HepG2 (cell line): ENCODE results near the gene MIS18A. TPM values are rescaled to one million over a fixed set of nuclear protein-coding genes. Genes with fewer than 3 reads are reported as not detected.

Experiments used
- ATAC-seq: fragments of 200-7000 bp; cut with Tn5 transposase; 3 replicates; pipeline ENCODE4 v1.9.1; 2020; ENCODE audit warnings: mild to moderate bottlenecking, moderate library complexity
- BruUV-seq: library from RNA; stranded (reverse); fragments of 400-500 nt; replicated peaks from 2 replicates; lab custom pipeline; 2021; lab: Mats Ljungman, UMichigan
- CTCF ChIA-PET: fragments of 300-600 bp; formaldehyde crosslinking; extraction: SDS; loops from one replicate; lab custom pipeline; 2021; ENCODE audit warnings: low total read pairs, inconsistent platforms, low intra/inter-chr PET ratio; lab: Yijun Ruan, JAX
- POLR2A ChIA-PET: fragments of 350-600 bp; sonication (Branson Sonifier 250); formaldehyde crosslinking; loops from one replicate; lab custom pipeline; 2020; ENCODE audit warnings: antibody characterized with exemption, inconsistent platforms; lab: Yijun Ruan, JAX
- DNase-seq: peaks from one replicate; pipeline ENCODE4 v3.0.0-alpha.2; 2015; ENCODE audit warnings: low spot score
- FAIRE-seq: peaks from 3 replicates; lab custom pipeline; 2011; peaks lifted over from hg19 to GRCh38; lab: Jason Lieb, UNC
- H2AFZ ChIP-seq: one replicate; pipeline ENCODE4 v1.6.1; 2011; ENCODE audit warnings: low read length, inconsistent platforms
- H3K27ac ChIP-seq: fragments of 300-600 bp; 3 replicates; pipeline ENCODE4 v1.8.0; 2011; ENCODE audit warnings: mixed run types, mild to moderate bottlenecking, mixed read lengths, low read length, inconsistent platforms; ENCODE audit not compliant: insufficient read depth; ENCODE audit errors: extremely low read length
- H3K27me3 ChIP-seq, 2 experiments: fragments of 200-600 bp in 1 of 2; 2 replicates in 1 of 2; 3 replicates in 1 of 2; pipeline versions ENCODE4 v1.6.0 to v1.8.0; 2011; ENCODE audit warnings: low read length in 2 of 2, mild to moderate bottlenecking in 2 of 2, moderate library complexity in 2 of 2, inconsistent platforms in 1 of 2; ENCODE audit not compliant: insufficient read depth in 2 of 2, control insufficient read depth in 1 of 2
- H3K36me3 ChIP-seq, 2 experiments: fragments of 200-600 bp in 1 of 2; replicated peaks in 1 of 2; 2 replicates in 1 of 2; 3 replicates in 1 of 2; pipeline versions ENCODE4 v1.5.1 to v1.8.0; 2011; ENCODE audit warnings: low read length in 2 of 2, inconsistent platforms in 1 of 2; ENCODE audit not compliant: insufficient read depth in 2 of 2, control insufficient read depth in 1 of 2
- H3K4me1 ChIP-seq: 2 replicates; pipeline ENCODE4 v1.5.1; 2012; ENCODE audit warnings: low read length, inconsistent platforms; ENCODE audit not compliant: insufficient read depth
- H3K4me2 ChIP-seq: 2 replicates; pipeline ENCODE4 v1.6.0; 2011; ENCODE audit warnings: low read depth, low read length, inconsistent platforms
- H3K4me3 ChIP-seq, 3 experiments: fragments of 200-600 bp in 1 of 3; sonication (generic), shearing (Covaris generic) in 1 of 3; replicated peaks in 1 of 3; 2 replicates each; pipeline ENCODE4 v1.5.1; 2011 to 2016; ENCODE audit warnings: low read length in 3 of 3, inconsistent platforms in 2 of 3, low read depth in 2 of 3, mild to moderate bottlenecking in 2 of 3, control low read depth in 1 of 3, mixed read lengths in 1 of 3; ENCODE audit not compliant: insufficient read depth in 1 of 3
- H3K79me2 ChIP-seq: one replicate; pipeline ENCODE4 v1.6.1; 2011; ENCODE audit warnings: low read length, inconsistent platforms; ENCODE audit not compliant: insufficient read depth
- H3K9ac ChIP-seq: 2 replicates; pipeline ENCODE4 v1.6.0; 2011; ENCODE audit warnings: mild to moderate bottlenecking, low read depth, low read length, inconsistent platforms; ENCODE audit not compliant: insufficient read depth
- H3K9me3 ChIP-seq: 2 replicates; pipeline ENCODE4 v1.5.1; 2012; ENCODE audit warnings: mild to moderate bottlenecking, low read length
- H4K20me1 ChIP-seq: 2 replicates; pipeline ENCODE4 v1.6.0; 2011; ENCODE audit warnings: inconsistent platforms, mild to moderate bottlenecking, low read length, moderate library complexity; ENCODE audit not compliant: insufficient read depth
- EEA1 ChIP-seq: sonication (generic); formaldehyde crosslinking; IDR thresholded peaks from 2 replicates; pipeline ENCODE4 v1.5.1; 2020; ENCODE audit warnings: mild to moderate bottlenecking, missing genetic modification reagents, borderline replicate concordance
- GATAD1 ChIP-seq: IDR thresholded peaks from 2 replicates; pipeline ENCODE4 v1.6.1; 2016; ENCODE audit warnings: missing genetic modification reagents, missing compliant biosample characterization
- HOXA7 ChIP-seq: sonication (generic); formaldehyde crosslinking; IDR thresholded peaks from 2 replicates; pipeline ENCODE4 v1.8.1; 2022; ENCODE audit warnings: mild to moderate bottlenecking, missing genetic modification reagents, moderate library complexity
- JARID2 ChIP-seq: sonication (generic); formaldehyde crosslinking; IDR thresholded peaks from 2 replicates; pipeline ENCODE4 v1.8.1; 2023; ENCODE audit warnings: missing genetic modification reagents, inconsistent platforms; ENCODE audit not compliant: insufficient replicate concordance
- MXD3 ChIP-seq: IDR thresholded peaks from 2 replicates; pipeline ENCODE4 v1.6.1; 2016; ENCODE audit warnings: mild to moderate bottlenecking, missing biosample characterization, missing genetic modification reagents
- POLR2AphosphoS5 ChIP-seq: IDR thresholded peaks from 2 replicates; pipeline ENCODE4 v1.6.1; 2012; ENCODE audit warnings: low read depth, low read length
- PRDM15 ChIP-seq: sonication (generic); formaldehyde crosslinking; IDR thresholded peaks from 2 replicates; pipeline ENCODE4 v1.4.0; 2020; ENCODE audit warnings: missing genetic modification reagents
- RFX5 ChIP-seq: IDR thresholded peaks from 2 replicates; pipeline ENCODE4 v1.6.1; 2011; ENCODE audit warnings: low read depth, low read length, improper control_type of control experiment
- TCF12 ChIP-seq, 2 experiments: fragments of 450-650 bp in 1 of 2; sonication (generic) in 1 of 2; formaldehyde crosslinking in 1 of 2; IDR thresholded peaks; 2 replicates each; pipeline versions ENCODE4 v1.6.1 to v1.8.0; 2017 to 2022; ENCODE audit warnings: antibody characterized with exemption in 1 of 2, mild to moderate bottlenecking in 1 of 2, missing genetic modification reagents in 1 of 2, moderate library complexity in 1 of 2
- THAP7 ChIP-seq: sonication (generic); formaldehyde crosslinking; IDR thresholded peaks from 2 replicates; pipeline ENCODE4 v1.8.1; 2023; ENCODE audit warnings: mild to moderate bottlenecking, missing genetic modification reagents
- ZFP1 ChIP-seq: IDR thresholded peaks from 2 replicates; pipeline ENCODE4 v1.6.1; 2016
- ZNF205 ChIP-seq: IDR thresholded peaks from 2 replicates; pipeline ENCODE4 v1.6.1; 2018; ENCODE audit warnings: missing biosample characterization, missing genetic modification reagents
- ZNF24 ChIP-seq: fragments of 450-650 bp; IDR thresholded peaks from 2 replicates; pipeline ENCODE4 v1.6.1; 2017; ENCODE audit warnings: antibody characterized with exemption, mild to moderate bottlenecking
- ZNF263 ChIP-seq: sonication (generic); formaldehyde crosslinking; IDR thresholded peaks from 2 replicates; pipeline ENCODE4 v1.4.0; 2020; ENCODE audit warnings: missing genetic modification reagents
- ZNF513 ChIP-seq: sonication (generic); formaldehyde crosslinking; conservative IDR thresholded peaks from 2 replicates; pipeline ENCODE4 v1.5.0; 2020; ENCODE audit warnings: missing genetic modification reagents
- ZNF629 ChIP-seq: sonication (generic); formaldehyde crosslinking; conservative IDR thresholded peaks from 2 replicates; pipeline ENCODE4 v1.5.0; 2020; ENCODE audit warnings: missing genetic modification reagents
- WGBS: methylation state at CpG from one replicate; pipeline ENCODE4 v1.1.6; 2017; ENCODE audit warnings: low lambda C conversion rate; 5-methylcytosine and 5-hydroxymethylcytosine counted together
- in situ Hi-C: cut with HindIII; loops from 2 replicates; pipeline ENCODE4 v1.10.0; 2017; ENCODE audit warnings: low pct_unique_long_range_greater_than_20kb; ENCODE audit not compliant: extremely low pct_ligation_motif_present
- intact Hi-C: fragments of 100-400 bp; cut with micrococcal nuclease; formaldehyde crosslinking; loops from one replicate; pipeline ENCODE4 v1.10.0; 2022; ENCODE audit not compliant: unreplicated experiment
- polyA plus RNA-seq, 8 experiments: library from polyadenylated mRNA; depleted of rRNA in 3 of 8; stranded (reverse) in 7 of 8; unstranded in 1 of 8; fragments of >200 nt; fragmentation: Illumina TruSeq in 4 of 8; extraction: Trizol in 4 of 8; gene quantifications; 2 replicates each; pipeline versions ENCODE4 v1.2.1 to v1.2.3, GENCODE V29; 2011 to 2016; ENCODE audit warnings: low read depth in 4 of 8, missing spikeins in 1 of 8, mixed read lengths in 1 of 8; ENCODE audit not compliant: insufficient read depth in 1 of 8
- total RNA-seq, 5 experiments: library from RNA; depleted of rRNA; stranded (reverse); fragments of >200 nt; fragmentation: Illumina TruSeq; extraction: Trizol; gene quantifications; 2 replicates each; pipeline ENCODE4 v1.2.3, GENCODE V29; 2016; ENCODE audit warnings: low read depth in 1 of 5

Gene MIS18A
- total and polyA plus RNA-seq, 2 of the 13 experiments (the other 11 are each of a cell fraction or from before 2014, with no cell fraction given): 11.2 to 41.4 TPM

GRCh38 chr21:32245971-32246370 lies 32.9 kb downstream of the MIS18A start (continued):
- no peak for TF ChIP-seq ZNF513 (CRISPR knock-in tag)
- no peak for TF ChIP-seq THAP7 (CRISPR knock-in tag)
- TF ChIP-seq RFX5: no peak
- no peak for TF ChIP-seq POLR2AphosphoS5
- no peak for TF ChIP-seq ZNF205
- TF ChIP-seq MXD3 (CRISPR knock-in tag): no peak

GRCh38 chr21:32240851-32241687 lies 37.8 kb downstream of the MIS18A start:
- DNase-seq: no peak
- Histone ChIP-seq H3K36me3 (no peaks in the 10 kb centered on the region), H2AFZ (no peak overlapping the region), H3K79me2 (no peaks in the 10 kb centered on the region), H4K20me1 (no peaks in the 10 kb centered on the region), H3K4me2 (no peak overlapping the region), H3K27ac (no peak overlapping the region), H3K9ac (no peak overlapping the region), H3K27me3 (peaks cover 0 to 16% of the 10 kb centered on the region in 2 experiments; a peak in 3 of 5 replicates), H3K4me1 (no peaks in the 10 kb centered on the region), H3K9me3 (no peaks in the 10 kb centered on the region), H3K4me3 (no peak overlapping the region)
- intact Hi-C loops: no loop called here
- CTCF ChIA-PET: no interaction called here
- in situ Hi-C loops: no loop called here
- WGBS: 30% methylated on average over 7 of the region's 7 CpGs
- no peak for ATAC-seq
- FAIRE-seq: no peak
- TF ChIP-seq TCF12 (IDR thresholded peaks at IDR 0.05): no peak
- no peak for TF ChIP-seq TCF12 (CRISPR knock-in tag; IDR thresholded peaks at IDR 0.05)
- TF ChIP-seq ZFP1: no peak
- TF ChIP-seq GATAD1: no peak
- TF ChIP-seq ZNF24: no peak
- TF ChIP-seq ZNF629 (CRISPR knock-in tag): no peak
- TF ChIP-seq PRDM15 (CRISPR knock-in tag): no peak
- TF ChIP-seq EEA1 (CRISPR knock-in tag): no peak
- no peak for TF ChIP-seq JARID2 (CRISPR knock-in tag)
- no peak for TF ChIP-seq ZNF263 (CRISPR knock-in tag)
- no peak for TF ChIP-seq HOXA7 (CRISPR knock-in tag)
- BruUV-seq: no TSS peak
- POLR2A ChIA-PET: no interaction called here
